Right lobe of liver (tissue), 6 donors: ENCODE measurements around the gene GMPS. TPM values are rescaled to one million over a fixed set of nuclear protein-coding genes. Genes with fewer than 3 reads are reported as not detected.
"Not testable (repeated sequence)": the region's sequence is repeated elsewhere in the genome, so short reads cannot be mapped to it uniquely, and the experiment has no call there.

Experiments used
- ATAC-seq, 4 donors: fragments of 200-7000 bp; cut with Tn5 transposase; one replicate each; pipeline ENCODE4 v1.9.1; 2020; ENCODE audit warnings: mild to moderate bottlenecking in 4 of 4, moderate library complexity in 4 of 4
- DNase-seq, 3 donors: peaks; one replicate each; pipeline ENCODE4 v3.0.0-alpha.2; 2020
- H3K27ac ChIP-seq, 3 donors: fragments of 200-600 bp; one replicate each; pipeline ENCODE4 v1.8.0; 2022
- H3K27me3 ChIP-seq, 2 donors: fragments of 200-600 bp; one replicate each; pipeline ENCODE4 v1.8.0; 2022
- H3K36me3 ChIP-seq, 4 donors: fragments of 200-600 bp; sonication (generic) in 1 of 4; one replicate each; pipeline versions ENCODE4 v1.5.1 to v1.8.0; 2017 to 2022; ENCODE audit warnings: control low read depth in 1 of 4
- H3K4me1 ChIP-seq, 4 donors: fragments of 200-600 bp; sonication (generic) in 1 of 4; one replicate each; pipeline versions ENCODE4 v1.5.1 to v1.8.0; 2017 to 2022; ENCODE audit warnings: control low read depth in 1 of 4
- H3K4me3 ChIP-seq, 3 donors: fragments of 200-600 bp; one replicate each; pipeline ENCODE4 v1.8.0; 2022
- H3K9me3 ChIP-seq, 4 donors: fragments of 200-600 bp; sonication (generic) in 1 of 4; one replicate each; pipeline versions ENCODE4 v1.5.1 to v1.8.0; 2017 to 2022; ENCODE audit warnings: control low read depth in 1 of 4
- CTCF ChIP-seq, 4 donors: fragments of 200-600 bp in 3 of 4; fragments of 450-650 bp in 1 of 4; IDR thresholded peaks; one replicate each; pipeline versions ENCODE4 v1.5.1 to v1.8.0; 2016 to 2022; ENCODE audit warnings: antibody characterized with exemption in 4 of 4, mild to moderate bottlenecking in 2 of 4
- POLR2A ChIP-seq: fragments of 450-650 bp; IDR thresholded peaks from one replicate; pipeline ENCODE4 v1.6.1; 2017; ENCODE audit warnings: antibody characterized with exemption, mild to moderate bottlenecking
- WGBS: methylation state at CpG from one replicate; pipeline ENCODE4 v1.1.6; 2018; ENCODE audit warnings: low coverage, low lambda C conversion rate; ENCODE audit not compliant: insufficient coverage; ENCODE audit errors: missing lambda C conversion rate; 5-methylcytosine and 5-hydroxymethylcytosine counted together
- intact Hi-C, 2 donors: fragments of 100-400 bp; cut with DNase I; formaldehyde crosslinking; loops; one replicate each; pipeline versions ENCODE4 v1.11.2 to v1.14.1; 2022
- total RNA-seq, 6 experiments: library from RNA; depleted of rRNA in 2 of 6; stranded (reverse); fragments of >200 nt in 2 of 6; fragmentation: NEBNext Ultra II Directional in 3 of 6; extraction: Animal tissue kit (Norgen Biotek cat#: 25700) in 3 of 6; gene quantifications; one replicate each; pipeline versions ENCODE4 v1.1.0 to v1.2.4, GENCODE V29; 2016 to 2023
- donor health status: DM: no; HTN: yes; CAD: no.
- donor health status: DM: no; HTN: no; CAD: no.
- donor health status: DM: no; HTN: no; CAD: no.
- donor health status: DM: no; HTN: yes; CAD: no.
- donor health status: DM: no; HTN: yes; CAD: no.

GMPS gene
- total RNA-seq, 6 experiments from 2014 or later = 13.3 to 24.3 (median 20.4) TPM

DNA sequence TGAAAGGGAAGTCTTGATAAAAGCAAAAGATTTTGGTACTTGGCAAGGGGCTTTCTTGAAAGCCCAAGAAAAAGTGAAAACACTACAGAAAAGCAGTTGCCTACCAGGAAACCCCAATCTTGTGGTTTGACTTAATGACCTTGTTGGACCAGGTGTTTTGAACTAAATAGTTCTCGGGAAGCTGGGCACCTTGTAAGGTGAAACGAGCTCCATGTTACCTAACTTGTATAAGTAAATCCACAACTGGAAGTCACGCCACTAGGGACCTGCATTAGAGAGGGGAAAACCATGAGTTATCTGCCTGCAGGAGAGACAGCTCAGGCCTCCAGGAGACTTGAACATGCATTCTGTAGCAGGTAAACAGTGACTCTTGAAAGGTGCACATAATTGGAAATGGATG, 88.2 kb downstream of the GMPS start:
- intact Hi-C loops = no loop called here

DNA sequence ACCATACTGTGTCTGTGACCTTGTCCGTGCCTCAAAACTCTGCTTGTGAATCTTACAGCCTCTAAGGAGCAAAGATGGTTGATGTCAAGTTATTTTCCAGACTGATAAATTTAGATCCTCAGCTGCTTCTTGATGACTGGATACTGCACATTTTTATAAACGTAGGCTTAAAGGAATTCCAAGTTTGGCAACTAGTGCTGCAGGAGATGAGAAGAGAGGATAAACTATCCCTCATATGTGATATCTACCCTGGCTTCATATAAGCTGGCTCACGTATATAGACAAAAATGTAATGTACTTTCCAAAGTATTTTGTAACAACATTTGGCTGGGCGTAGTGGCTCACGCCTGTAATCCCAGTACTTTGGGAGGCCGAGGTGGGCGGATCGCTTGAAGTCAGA, 89.6 kb downstream of the GMPS start:
- Histone ChIP-seq H3K9me3 (no peaks in the 10 kb centered on the region), H3K4me3 (no peak overlapping the region), H3K4me1 (no peaks in the 10 kb centered on the region), H3K27ac (no peak overlapping the region), H3K36me3 (no peaks in the 10 kb centered on the region), H3K27me3 (no peaks in the 10 kb centered on the region)
- DNase-seq = no peak
- ATAC-seq = no peak
- WGBS = 84% methylated on average over 8 of the region's 8 CpGs
- no peak for TF ChIP-seq CTCF (IDR thresholded peaks at IDR 0.05)
- TF ChIP-seq POLR2A = no peak
- intact Hi-C loops = no loop called here

More for the DNA sequence above, 88.2 kb downstream of the GMPS start:
- TF ChIP-seq CTCF (IDR thresholded peaks at IDR 0.05) (no peak), POLR2A (no peak)
- no peaks in the 10 kb centered on the region for H3K4me1 ChIP-seq
- no peak for ATAC-seq
- no peaks in the 10 kb centered on the region for H3K27me3 ChIP-seq
- WGBS = 84% methylated on average over 3 of the region's 3 CpGs
- H3K27ac ChIP-seq = no peak overlapping the region
- H3K9me3 ChIP-seq = no peaks in the 10 kb centered on the region
- no peak for DNase-seq
- no peak overlapping the region for H3K4me3 ChIP-seq
- H3K36me3 ChIP-seq = no peaks in the 10 kb centered on the region

- H3K36me3 ChIP-seq, intact Hi-C loops, H3K4me3 ChIP-seq, H3K4me1 ChIP-seq, ATAC-seq, DNase-seq, H3K27me3 ChIP-seq, H3K9me3 ChIP-seq, H3K27ac ChIP-seq: not testable (repeated sequence)
- WGBS = 90% methylated on average over 4 of the region's 5 CpGs
Observed at GRCh38 chr3:155961044-155961443, 90.6 kb downstream of the GMPS start.

- no peak overlapping the region for H3K27ac ChIP-seq
- WGBS = 60% methylated on average over 1 of the region's 2 CpGs
Observed at GRCh38 chr3:155963570-155963969, 93.1 kb downstream of the GMPS start.

GRCh38 chr3:155970398-155970797, 99.9 kb downstream of the GMPS start:
- Histone ChIP-seq H3K9me3 (no peaks in the 10 kb centered on the region), H3K27me3 (no peaks in the 10 kb centered on the region), H3K4me1 (no peaks in the 10 kb centered on the region), H3K36me3 (no peaks in the 10 kb centered on the region), H3K27ac (no peak overlapping the region), H3K4me3 (no peak overlapping the region)
- no peak for ATAC-seq
- intact Hi-C loops = no loop called here
- 100% methylated on average over 1 of the region's 2 CpGs for WGBS
- no peak for DNase-seq
- TF ChIP-seq POLR2A (no peak), CTCF (IDR thresholded peaks at IDR 0.05) (no peak)

More at GRCh38 chr3:155963570-155963969, 93.1 kb downstream of the GMPS start:
- no peak overlapping the region for H3K4me3 ChIP-seq
- DNase-seq = no peak
- no peaks in the 10 kb centered on the region for H3K4me1 ChIP-seq
- TF ChIP-seq CTCF (IDR thresholded peaks at IDR 0.05) (no peak), POLR2A (no peak)
- intact Hi-C loops = no loop called here
- ATAC-seq = no peak
- H3K9me3 ChIP-seq = no peaks in the 10 kb centered on the region
- no peaks in the 10 kb centered on the region for H3K36me3 ChIP-seq
- H3K27me3 ChIP-seq = no peaks in the 10 kb centered on the region
